Measurements from ENCODE around the gene TXNIP. TPM values are rescaled to one million over a fixed set of nuclear protein-coding genes. Genes with fewer than 3 reads are reported as not detected.

Gene TXNIP
- total RNA-seq, 1 experiment from 2014 or later = 23.2 TPM

- DNase-seq = peak; percentile 98
- Histone ChIP-seq H2BK120ac (ENCODE audit: low read depth, low read length, poor library complexity, severe bottlenecking) (no peak within 1 kb of the TSS), H2BK15ac (ENCODE audit: low read depth, low read length) (no peak within 1 kb of the TSS), H3K4me2 (ENCODE audit: insufficient read depth, insufficient read length, low read length) (peak within 1 kb of the TSS; percentile 75), H3K14ac (ENCODE audit: insufficient read depth, low read length) (no peak within 1 kb of the TSS), H4K8ac (replicated peaks; ENCODE audit: insufficient read length, low read depth, low read length) (no peak within 1 kb of the TSS), H4K91ac (ENCODE audit: insufficient read length, low read depth, low read length) (no peak within 1 kb of the TSS), H2AFZ (ENCODE audit: low read length) (peak within 1 kb of the TSS; percentile 72), H3T11ph (ENCODE audit: low read length) (no peak within 1 kb of the TSS), H2AK5ac (ENCODE audit: insufficient read length, low read length) (no peak within 1 kb of the TSS), H3K23ac (ENCODE audit: insufficient read length, low read depth, low read length) (no peak within 1 kb of the TSS), H3K79me2 (ENCODE audit: insufficient read depth, low read length) (no peaks in the 10 kb centered on the region), H3K23me2 (ENCODE audit: insufficient read length, low read depth, low read length, poor library complexity, severe bottlenecking) (peaks cover 27% of the 10 kb centered on the region), H4K20me1 (ENCODE audit: control insufficient read depth, insufficient read depth, insufficient read length) (no peaks in the 10 kb centered on the region), H3K4ac (ENCODE audit: low read depth, low read length) (no peak within 1 kb of the TSS), H2BK12ac (ENCODE audit: insufficient read length, low read depth, low read length) (no peak within 1 kb of the TSS), H3K56ac (ENCODE audit: insufficient read length, low read depth, low read length) (no peak within 1 kb of the TSS), H3K27ac (ENCODE audit: insufficient read length, low read depth, low read length) (no peak within 1 kb of the TSS), H2BK20ac (ENCODE audit: low read depth, low read length, poor library complexity, severe bottlenecking) (no peak within 1 kb of the TSS), H3K4me1 (ENCODE audit: insufficient read depth, low read length) (peaks cover 2% of the 10 kb centered on the region; the same call in 1 of the 2 replicates), H4K5ac (ENCODE audit: insufficient read length, low read depth, low read length) (no peak within 1 kb of the TSS), H3K9me3 (ENCODE audit: control insufficient read depth, low read depth, low read length) (no peaks in the 10 kb centered on the region), H2BK5ac (ENCODE audit: insufficient read length, low read length) (no peak within 1 kb of the TSS), H3K18ac (ENCODE audit: insufficient read length, low read depth, low read length) (no peak within 1 kb of the TSS), H3K9ac (ENCODE audit: extremely low read depth, insufficient read length, low read length) (peak within 1 kb of the TSS; percentile 17), H3K79me1 (ENCODE audit: insufficient read depth, low read depth, low read length, poor library complexity, severe bottlenecking) (no peaks in the 10 kb centered on the region), H3K27me3 (ENCODE audit: insufficient read depth, low read length) (peaks cover 30% of the 10 kb centered on the region)
- peaks cover 3% of the 10 kb centered on the region in 2 experiments; a peak in 3 of 5 replicates for H3K9me3 Mint-ChIP-seq
- peaks cover 46% of the 10 kb centered on the region for H3K27me3 Mint-ChIP-seq (ENCODE audit: low read depth)
- H3K4me1 Mint-ChIP-seq = peaks cover 26 to 35% of the 10 kb centered on the region in 2 experiments
- H3K27ac Mint-ChIP-seq = peak within 1 kb of the TSS in 1 of 3 experiments; percentile 90; a peak in 2 of 7 replicates
- whole genome bisulfite sequencing (ENCODE audit: extremely low coverage, insufficient read length, low lambda C conversion rate) = no CpG with 5 or more reads among the region's 37 CpGs
- H3K36me3 Mint-ChIP-seq (ENCODE audit: insufficient read depth in 1 of 3, low read depth in 3 of 3) = peaks cover 0 to 2% (median 0%) of the 10 kb centered on the region in 3 experiments; a peak in 2 of 7 replicates
- H3K4me3 Mint-ChIP-seq = peak within 1 kb of the TSS; percentile 78 to 92
- TF ChIP-seq, protein P1, sequence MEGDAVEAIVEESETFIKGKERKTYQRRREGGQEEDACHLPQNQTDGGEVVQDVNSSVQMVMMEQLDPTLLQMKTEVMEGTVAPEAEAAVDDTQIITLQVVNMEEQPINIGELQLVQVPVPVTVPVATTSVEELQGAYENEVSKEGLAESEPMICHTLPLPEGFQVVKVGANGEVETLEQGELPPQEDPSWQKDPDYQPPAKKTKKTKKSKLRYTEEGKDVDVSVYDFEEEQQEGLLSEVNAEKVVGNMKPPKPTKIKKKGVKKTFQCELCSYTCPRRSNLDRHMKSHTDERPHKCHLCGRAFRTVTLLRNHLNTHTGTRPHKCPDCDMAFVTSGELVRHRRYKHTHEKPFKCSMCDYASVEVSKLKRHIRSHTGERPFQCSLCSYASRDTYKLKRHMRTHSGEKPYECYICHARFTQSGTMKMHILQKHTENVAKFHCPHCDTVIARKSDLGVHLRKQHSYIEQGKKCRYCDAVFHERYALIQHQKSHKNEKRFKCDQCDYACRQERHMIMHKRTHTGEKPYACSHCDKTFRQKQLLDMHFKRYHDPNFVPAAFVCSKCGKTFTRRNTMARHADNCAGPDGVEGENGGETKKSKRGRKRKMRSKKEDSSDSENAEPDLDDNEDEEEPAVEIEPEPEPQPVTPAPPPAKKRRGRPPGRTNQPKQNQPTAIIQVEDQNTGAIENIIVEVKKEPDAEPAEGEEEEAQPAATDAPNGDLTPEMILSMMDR (conservative IDR thresholded peaks at IDR 0.05) = no peak
Measured at GRCh38 chr1:145964328-145965118, 31.9 kb downstream of the TXNIP start, which contains the start of the genes ANKRD34A and POLR3GL. ANKRD34A (minus strand) TSS chr1:145964575; CDS start chr1:145961759, 2,816 bp downstream. POLR3GL (plus strand) TSS chr1:145964690; CDS start chr1:145974866, 10,176 bp downstream.

All from H9 (cell line).